PFSK-1 (cell line): Measurements from ENCODE around the gene SH2D7.

Experiments
- FOXP2 ChIP-seq: optimal IDR thresholded peaks from 2 replicates; pipeline ENCODE3; 2011; ENCODE audit warnings: borderline replicate concordance, control low read depth, inconsistent platforms; ENCODE audit not compliant: insufficient read depth; ENCODE audit errors: extremely low read length, extremely low read depth
- POLR2AphosphoS5 ChIP-seq: IDR thresholded peaks from 2 replicates; pipeline ENCODE4 v1.6.1; 2012; ENCODE audit warnings: low read depth, mild to moderate bottlenecking, control low read depth, low read length, moderate library complexity
- SIN3A ChIP-seq: IDR thresholded peaks from 2 replicates; pipeline ENCODE4 v1.6.1; 2012; ENCODE audit warnings: mild to moderate bottlenecking, low read length, moderate library complexity, borderline replicate concordance; ENCODE audit not compliant: insufficient read depth
- TAF1 ChIP-seq: IDR thresholded peaks from 2 replicates; pipeline ENCODE4 v1.6.1; 2012; ENCODE audit warnings: low read length, control low read depth, borderline replicate concordance; ENCODE audit not compliant: insufficient read depth
- TF ChIP-seq, protein P1 (sequence below), 2 experiments: IDR thresholded peaks; 2 replicates each; pipeline versions ENCODE4 v1.6.1 to v1.8.0; 2011 to 2012; ENCODE audit warnings: low read depth in 2 of 2, low read length in 2 of 2, control low read depth in 1 of 2, inconsistent platforms in 1 of 2, mild to moderate bottlenecking in 1 of 2, moderate library complexity in 1 of 2; ENCODE audit not compliant: insufficient read depth in 1 of 2

GRCh38 chr15:78058401-78058935 is 33.9 kb upstream of the SH2D7 start:
- TF ChIP-seq TAF1 = no peak
- TF ChIP-seq, protein P1, sequence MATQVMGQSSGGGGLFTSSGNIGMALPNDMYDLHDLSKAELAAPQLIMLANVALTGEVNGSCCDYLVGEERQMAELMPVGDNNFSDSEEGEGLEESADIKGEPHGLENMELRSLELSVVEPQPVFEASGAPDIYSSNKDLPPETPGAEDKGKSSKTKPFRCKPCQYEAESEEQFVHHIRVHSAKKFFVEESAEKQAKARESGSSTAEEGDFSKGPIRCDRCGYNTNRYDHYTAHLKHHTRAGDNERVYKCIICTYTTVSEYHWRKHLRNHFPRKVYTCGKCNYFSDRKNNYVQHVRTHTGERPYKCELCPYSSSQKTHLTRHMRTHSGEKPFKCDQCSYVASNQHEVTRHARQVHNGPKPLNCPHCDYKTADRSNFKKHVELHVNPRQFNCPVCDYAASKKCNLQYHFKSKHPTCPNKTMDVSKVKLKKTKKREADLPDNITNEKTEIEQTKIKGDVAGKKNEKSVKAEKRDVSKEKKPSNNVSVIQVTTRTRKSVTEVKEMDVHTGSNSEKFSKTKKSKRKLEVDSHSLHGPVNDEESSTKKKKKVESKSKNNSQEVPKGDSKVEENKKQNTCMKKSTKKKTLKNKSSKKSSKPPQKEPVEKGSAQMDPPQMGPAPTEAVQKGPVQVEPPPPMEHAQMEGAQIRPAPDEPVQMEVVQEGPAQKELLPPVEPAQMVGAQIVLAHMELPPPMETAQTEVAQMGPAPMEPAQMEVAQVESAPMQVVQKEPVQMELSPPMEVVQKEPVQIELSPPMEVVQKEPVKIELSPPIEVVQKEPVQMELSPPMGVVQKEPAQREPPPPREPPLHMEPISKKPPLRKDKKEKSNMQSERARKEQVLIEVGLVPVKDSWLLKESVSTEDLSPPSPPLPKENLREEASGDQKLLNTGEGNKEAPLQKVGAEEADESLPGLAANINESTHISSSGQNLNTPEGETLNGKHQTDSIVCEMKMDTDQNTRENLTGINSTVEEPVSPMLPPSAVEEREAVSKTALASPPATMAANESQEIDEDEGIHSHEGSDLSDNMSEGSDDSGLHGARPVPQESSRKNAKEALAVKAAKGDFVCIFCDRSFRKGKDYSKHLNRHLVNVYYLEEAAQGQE (IDR thresholded peaks at IDR 0.05; ENCODE audit: insufficient read depth in 1 of 2, low read depth in 2 of 2, low read length in 2 of 2) = no peak
- TF ChIP-seq POLR2AphosphoS5 = no peak
- TF ChIP-seq SIN3A = no peak
- no peak for TF ChIP-seq FOXP2
